Cardiac muscle cell (in vitro differentiated cells and primary cell): Measurements from ENCODE around the gene TMEM255B. TPM values are rescaled to one million over a fixed set of nuclear protein-coding genes. Genes with fewer than 3 reads are reported as not detected.

ENCODE experiments used
- DNase-seq, 2 donors: peaks; one replicate each; pipeline versions ENCODE4 v3.0.0 to v3.0.0-alpha.2; 2010 to 2017; ENCODE audit warnings: low read depth in 1 of 2, low spot score in 1 of 2
- H3K27ac ChIP-seq: fragments of 200-600 bp; sonication (generic); 2 replicates; pipeline ENCODE4 v1.5.1; 2016
- H3K27me3 ChIP-seq: fragments of 200-600 bp; sonication (generic); 2 replicates; pipeline ENCODE4 v1.6.0; 2016; ENCODE audit warnings: control low read depth
- H3K36me3 ChIP-seq: fragments of 200-600 bp; sonication (generic); 2 replicates; pipeline ENCODE4 v1.5.1; 2016; ENCODE audit warnings: control low read depth
- H3K4me1 ChIP-seq: fragments of 200-600 bp; sonication (generic); 2 replicates; pipeline ENCODE4 v1.8.1; 2017; ENCODE audit warnings: low read depth, mild to moderate bottlenecking, mixed run types
- H3K4me3 ChIP-seq: fragments of 200-600 bp; sonication (generic); 2 replicates; pipeline ENCODE4 v1.5.1; 2016; ENCODE audit warnings: mild to moderate bottlenecking
- H3K9me3 ChIP-seq: fragments of 200-600 bp; sonication (generic); 2 replicates; pipeline ENCODE4 v1.5.1; 2017; ENCODE audit warnings: low read depth, mild to moderate bottlenecking, control low read depth
- CTCF ChIP-seq: IDR thresholded peaks from 2 replicates; pipeline ENCODE4 v1.5.1; 2012; ENCODE audit warnings: low read depth, mild to moderate bottlenecking, low read length
- polyA plus RNA-seq: library from polyadenylated mRNA; unstranded; fragments of >200 nt; fragmentation: Nextera tagmentation; extraction: Ambion mirVana; gene quantifications from 2 replicates; pipeline ENCODE4 v1.2.1, GENCODE V29; 2016
- total RNA-seq: library from RNA; depleted of rRNA; stranded (reverse); fragments of >200 nt; gene quantifications from 2 replicates; pipeline ENCODE4 v1.2.3, GENCODE V29; 2016

TMEM255B gene
- total and polyA plus RNA-seq, 2 experiments from 2014 or later, result 0.17 TPM; not detected in 1

DNA sequence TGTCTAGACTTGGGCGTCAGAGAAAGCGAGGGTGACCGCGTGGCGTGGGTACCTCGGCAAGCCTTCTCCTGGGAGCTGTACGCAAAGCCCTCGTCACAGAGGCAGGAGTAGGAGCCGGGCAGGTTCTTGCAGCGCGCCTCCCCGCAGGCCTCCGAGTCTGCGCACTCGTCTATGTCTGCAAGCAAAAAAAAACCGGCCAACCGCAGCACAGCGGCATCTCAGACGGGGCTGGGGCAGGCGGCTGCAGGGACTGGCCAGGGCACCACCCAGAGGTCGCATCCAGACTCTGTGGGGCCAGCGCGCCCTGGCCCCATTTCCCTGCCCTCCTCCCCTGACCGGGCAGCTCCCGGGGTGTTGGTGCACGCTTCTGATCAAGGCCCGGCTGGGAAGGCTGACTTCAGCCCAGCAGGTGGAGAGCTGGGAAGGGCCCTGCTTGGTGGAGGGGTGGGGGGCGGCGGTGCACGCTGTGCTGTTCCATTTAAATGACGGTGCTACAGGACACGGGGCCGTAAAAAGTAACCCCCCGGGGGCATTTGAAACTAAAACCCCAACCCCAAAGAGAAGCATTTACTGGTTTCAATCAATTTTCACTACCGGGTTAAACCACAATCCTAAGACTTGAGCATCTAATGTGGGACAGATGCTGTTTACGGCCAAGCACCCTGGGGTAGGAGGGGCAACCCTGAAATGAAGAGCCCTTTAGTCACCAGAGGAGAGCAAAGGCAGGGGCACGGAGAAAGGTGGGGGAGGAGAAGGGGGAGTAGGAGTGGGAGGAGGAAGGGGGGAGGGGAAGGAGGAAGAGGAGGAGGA lies 76.6 kb downstream of the TMEM255B start:
- no peak for TF ChIP-seq CTCF
- Histone ChIP-seq H3K36me3 (no peaks in the 10 kb centered on the region), H3K27me3 (no peaks in the 10 kb centered on the region), H3K9me3 (no peaks in the 10 kb centered on the region), H3K4me1 (peaks cover 27% of the 10 kb centered on the region), H3K27ac (no peak overlapping the region), H3K4me3 (no peak overlapping the region)
- peak in 1 of 2 donors; percentile 32 for DNase-seq

DNA sequence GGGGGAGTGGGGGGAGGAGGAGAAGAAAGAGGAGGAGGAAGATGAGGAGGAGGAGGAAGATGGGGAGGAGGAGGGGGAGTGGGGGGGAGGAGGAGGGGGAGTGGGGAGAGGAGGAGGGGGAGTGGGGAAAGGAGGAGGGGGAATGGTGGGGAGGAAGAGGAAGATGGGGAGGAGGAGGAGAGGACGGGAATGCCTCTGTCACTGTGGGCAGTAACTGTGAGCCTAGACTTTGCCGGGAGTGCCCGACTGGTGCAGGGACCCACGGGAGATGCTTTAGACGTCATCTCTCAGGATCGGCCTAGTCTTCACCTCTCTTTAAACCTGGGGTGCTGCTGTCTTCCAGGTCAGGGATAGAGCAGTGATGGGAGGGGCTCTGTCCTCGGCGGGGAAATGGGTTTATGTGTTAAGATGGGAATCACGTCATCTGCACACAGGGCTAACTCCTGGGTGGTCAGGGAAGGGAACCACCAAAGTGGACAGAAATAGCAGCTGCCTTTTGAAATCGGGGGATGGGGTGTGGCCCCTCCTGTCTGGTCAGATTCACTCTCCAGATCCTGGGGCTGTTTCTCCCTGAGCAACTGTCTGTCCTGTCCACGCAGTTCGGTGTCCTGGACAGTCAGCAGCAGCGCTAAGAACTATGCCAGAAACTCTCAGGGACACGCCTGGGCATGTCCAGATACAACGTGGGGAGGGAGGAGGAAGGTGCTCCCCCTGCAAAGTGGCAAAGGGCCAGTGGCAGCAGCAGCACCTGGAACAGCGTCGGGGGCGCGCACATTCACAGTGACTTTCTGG lies 77.9 kb downstream of the TMEM255B start:
- peak; percentile 60 to 77 for DNase-seq
- H3K4me1 ChIP-seq, result peaks cover 28% of the 10 kb centered on the region
- H3K27ac ChIP-seq, result peak overlapping the region; percentile 93
- no peak overlapping the region for H3K4me3 ChIP-seq
- TF ChIP-seq CTCF, result no peak
- H3K9me3 ChIP-seq, result no peaks in the 10 kb centered on the region
- H3K27me3 ChIP-seq, result no peaks in the 10 kb centered on the region
- H3K36me3 ChIP-seq, result no peaks in the 10 kb centered on the region

DNA sequence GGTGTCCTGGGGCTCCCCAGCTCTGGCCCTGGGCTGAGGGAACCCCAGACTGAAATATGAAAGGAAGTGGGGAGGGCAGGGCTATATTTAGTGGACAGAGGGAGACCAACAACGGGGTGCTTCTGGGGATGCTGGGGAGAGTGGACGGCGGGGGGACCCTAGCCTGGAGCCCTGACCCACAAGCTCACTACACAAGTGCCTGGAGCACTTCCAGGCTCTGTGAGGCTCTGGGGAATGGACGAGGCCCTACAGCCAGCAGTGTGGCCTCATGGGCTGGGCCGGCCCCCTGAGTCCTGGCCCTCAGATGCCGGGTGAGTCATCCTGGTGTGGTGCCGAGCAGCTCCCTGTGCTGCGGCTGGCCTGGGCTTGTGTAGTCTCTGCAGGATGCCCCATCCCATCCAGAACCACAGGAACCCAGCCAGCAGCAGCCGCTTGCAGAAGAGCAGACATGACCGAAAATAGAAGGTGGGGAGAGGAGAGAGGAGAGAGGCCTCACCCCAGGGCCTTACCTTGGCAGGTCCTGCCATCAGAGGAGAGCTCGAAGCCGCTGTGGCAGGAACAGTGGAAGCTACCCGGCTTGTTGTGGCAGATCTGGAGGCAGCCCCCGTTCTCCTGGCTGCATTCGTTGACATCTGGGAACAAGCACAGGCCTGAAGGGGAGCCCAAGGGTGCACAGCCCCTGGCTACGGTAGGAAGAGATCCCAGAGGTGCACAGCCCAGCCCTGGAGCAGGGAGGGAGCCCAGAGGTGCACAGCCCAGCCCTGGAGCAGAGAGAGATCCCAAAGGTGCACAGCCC lies 78.7 kb downstream of the TMEM255B start:
- peak; percentile 52 to 98 for DNase-seq
- Histone ChIP-seq H3K27ac (peak overlapping the region; percentile 93), H3K4me3 (no peak overlapping the region)

DNA sequence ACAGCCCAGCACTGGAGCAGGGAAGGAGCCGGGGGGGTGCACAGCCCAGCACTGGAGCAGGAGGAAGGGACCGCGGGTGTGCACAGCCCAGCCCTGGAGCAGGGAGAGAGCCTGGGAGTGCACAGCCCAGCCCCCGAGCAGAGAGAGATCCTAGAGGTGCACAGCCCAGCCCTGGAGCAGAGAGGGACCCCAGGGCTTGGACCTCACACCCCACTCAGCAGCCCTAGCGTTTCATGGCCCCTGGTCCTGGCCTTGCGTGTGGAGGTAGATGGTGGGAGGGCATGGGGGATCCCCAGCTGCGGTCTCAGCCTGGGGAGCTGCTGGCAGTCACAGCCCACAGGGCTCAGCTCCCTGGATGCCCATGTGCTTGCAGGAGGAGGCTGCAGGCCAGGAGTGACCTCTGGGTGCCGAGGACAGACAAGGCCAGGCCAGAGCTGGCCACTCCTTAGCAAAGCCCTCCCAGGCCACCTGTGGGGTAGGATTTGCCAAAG lies 79.7 kb downstream of the TMEM255B start:
- peaks cover 38% of the 10 kb centered on the region for H3K4me1 ChIP-seq
- no peak overlapping the region for H3K4me3 ChIP-seq
- H3K9me3 ChIP-seq, result no peaks in the 10 kb centered on the region
- no peaks in the 10 kb centered on the region for H3K36me3 ChIP-seq
- peak overlapping the region; percentile 93 for H3K27ac ChIP-seq
- no peak for TF ChIP-seq CTCF
- no peak for DNase-seq
- no peaks in the 10 kb centered on the region for H3K27me3 ChIP-seq

More for the DNA sequence above, 78.7 kb downstream of the TMEM255B start:
- H3K36me3 ChIP-seq, result no peaks in the 10 kb centered on the region
- H3K4me1 ChIP-seq, result peaks cover 34% of the 10 kb centered on the region
- no peak for TF ChIP-seq CTCF
- H3K27me3 ChIP-seq, result no peaks in the 10 kb centered on the region
- H3K9me3 ChIP-seq, result no peaks in the 10 kb centered on the region

GRCh38 chr13:113839536-113840204 lies 80.6 kb downstream of the TMEM255B start:
- Histone ChIP-seq H3K36me3 (no peaks in the 10 kb centered on the region), H3K4me3 (no peak overlapping the region), H3K27ac (no peak overlapping the region)

More at GRCh38 chr13:113839536-113840204, 80.6 kb downstream of the TMEM255B start:
- DNase-seq, result no peak
- H3K4me1 ChIP-seq, result peaks cover 42% of the 10 kb centered on the region
- no peak for TF ChIP-seq CTCF
- H3K9me3 ChIP-seq, result no peaks in the 10 kb centered on the region
- H3K27me3 ChIP-seq, result no peaks in the 10 kb centered on the region
